ENCODE data around the gene P2RY2.

P2RY2 gene

DNA sequence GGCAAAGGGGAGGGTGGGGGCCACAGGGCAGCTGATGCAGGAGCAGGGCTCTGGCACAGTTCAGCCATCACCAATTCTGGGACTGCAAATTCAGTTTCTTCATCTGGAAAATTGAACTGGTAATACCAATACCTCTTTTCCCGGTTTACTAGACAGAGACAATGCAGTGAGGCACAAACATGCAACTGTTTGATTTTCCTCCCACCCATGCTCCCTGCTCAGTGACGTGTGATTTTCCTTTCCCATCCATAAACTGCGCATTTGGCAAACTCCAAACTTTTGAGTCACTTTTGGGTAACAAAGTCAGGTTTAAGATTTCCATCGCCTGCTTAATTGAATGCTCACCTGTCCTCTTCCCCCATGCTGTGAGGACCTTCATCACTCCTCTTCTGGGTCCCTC is 23.2 kb downstream of the P2RY2 start:
- H3K4me3 ChIP-seq (ENCODE audit: low read depth, low read length), result no peak overlapping the region

DNA sequence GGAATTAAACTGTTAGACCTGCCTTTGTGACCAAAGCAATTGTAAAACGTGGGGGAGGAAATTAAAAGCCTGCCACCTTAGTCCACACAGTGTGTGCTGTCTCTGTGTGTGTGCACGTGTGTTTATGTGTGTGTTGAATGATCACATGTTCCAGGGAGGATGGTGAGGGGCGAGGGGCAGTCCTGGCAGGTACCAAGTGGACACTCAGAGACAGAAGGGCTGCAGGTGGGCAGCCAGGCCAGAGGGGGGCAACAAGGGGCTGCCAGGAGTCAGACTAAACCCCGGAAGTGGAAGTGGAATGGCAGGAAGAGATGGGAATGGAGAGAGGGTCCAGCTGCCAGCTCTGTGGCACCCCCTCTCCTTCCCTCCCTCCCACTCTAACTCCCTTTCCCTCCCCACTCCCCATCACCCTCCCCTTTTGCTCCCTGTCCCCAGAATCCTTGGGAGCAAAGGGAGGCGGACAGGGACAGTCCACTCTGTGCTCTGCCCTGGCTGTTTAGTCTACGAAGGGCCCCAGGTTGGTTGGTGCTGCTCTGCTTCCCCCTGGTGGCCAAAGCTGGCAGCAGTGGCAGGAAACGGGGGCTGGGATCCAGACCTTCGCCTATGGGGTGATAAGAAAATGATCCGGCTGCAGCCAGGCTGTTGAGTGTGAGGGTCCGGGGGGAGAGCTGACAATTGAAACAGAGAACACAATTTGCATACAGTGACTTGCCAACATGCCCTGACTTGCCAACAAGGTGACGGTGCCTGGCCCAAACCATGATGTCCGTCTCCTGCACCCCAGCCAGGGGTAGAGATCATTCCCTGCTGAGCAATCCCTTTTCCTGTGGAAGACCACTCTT is 24.4 kb downstream of the P2RY2 start:
- H3K4me3 ChIP-seq (ENCODE audit: low read depth, low read length), result no peak overlapping the region

DNA sequence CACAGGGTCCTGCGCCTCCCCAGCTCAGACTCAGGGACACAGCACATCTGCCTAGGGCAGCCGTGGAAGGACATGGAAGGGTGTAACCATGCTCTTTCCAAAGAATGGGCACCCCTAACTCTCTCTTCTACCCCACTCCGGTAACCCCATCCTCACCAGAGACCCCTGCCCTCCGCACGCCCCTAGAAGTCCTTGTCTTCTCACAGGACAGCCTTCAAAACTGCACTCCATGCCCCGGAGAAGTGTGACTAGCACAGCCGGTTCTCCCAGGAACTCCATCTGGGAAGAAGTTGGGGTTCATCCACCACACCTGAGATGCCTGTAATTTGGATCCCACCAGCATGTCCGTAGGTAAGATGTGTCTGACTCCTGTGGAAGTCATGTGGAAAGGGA is 25.0 kb downstream of the P2RY2 start:
- H3K4me3 ChIP-seq (ENCODE audit: low read depth, low read length), result no peak overlapping the region

DNA sequence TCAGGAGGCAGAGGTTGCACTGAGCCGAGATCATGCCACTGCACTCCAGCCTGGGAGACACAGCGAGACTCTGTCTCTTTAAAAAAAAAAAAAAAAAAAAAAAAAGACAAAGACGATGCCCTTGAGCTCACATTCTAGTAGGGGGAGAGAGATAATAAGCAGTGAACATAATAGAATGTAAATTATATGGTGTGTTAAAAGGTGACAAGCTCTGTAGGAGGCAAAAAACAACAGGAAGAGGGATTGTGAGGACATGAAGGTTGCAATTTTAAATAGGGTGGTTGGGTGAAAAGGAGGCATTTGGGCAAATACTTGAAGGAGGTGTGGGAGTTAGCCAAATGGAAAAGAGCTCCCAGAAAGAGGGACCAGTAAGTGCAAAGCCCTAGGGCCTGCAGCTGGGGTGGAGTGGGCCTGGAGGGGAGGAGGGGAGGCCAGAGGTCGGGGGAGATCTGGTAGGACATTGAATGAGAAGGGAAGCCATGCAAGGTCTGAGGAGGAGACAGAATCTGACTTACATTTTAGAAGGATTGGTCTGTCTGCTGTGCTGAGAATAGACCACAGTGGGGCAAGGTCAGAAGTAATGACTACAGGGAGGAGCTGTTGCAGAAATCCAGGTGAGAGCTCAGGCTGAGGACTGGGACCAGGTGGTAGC is 26.6 kb downstream of the P2RY2 start:
- no peak overlapping the region for H3K4me3 ChIP-seq (ENCODE audit: low read depth, low read length)

DNA sequence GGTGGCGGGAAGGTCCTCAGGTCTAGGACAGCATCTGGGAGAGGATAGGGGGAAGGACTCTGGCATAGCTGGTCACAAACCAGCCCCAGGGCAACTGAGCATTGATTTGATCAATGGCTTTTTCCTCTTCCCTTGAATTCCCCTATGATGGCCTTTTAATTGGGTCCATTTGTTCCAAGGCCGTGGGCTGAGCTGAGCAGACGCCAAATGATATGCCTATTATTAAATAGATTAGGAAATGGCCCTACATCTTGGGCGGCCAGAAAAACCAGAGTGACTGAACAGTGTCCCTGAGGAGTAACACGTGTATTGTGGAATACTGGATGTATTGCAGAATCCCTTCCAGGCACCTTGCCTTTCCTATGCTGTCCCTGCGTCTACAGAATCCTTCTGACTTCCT is 27.4 kb downstream of the P2RY2 start:
- no peak overlapping the region for H3K4me3 ChIP-seq (ENCODE audit: low read depth, low read length)

DNA sequence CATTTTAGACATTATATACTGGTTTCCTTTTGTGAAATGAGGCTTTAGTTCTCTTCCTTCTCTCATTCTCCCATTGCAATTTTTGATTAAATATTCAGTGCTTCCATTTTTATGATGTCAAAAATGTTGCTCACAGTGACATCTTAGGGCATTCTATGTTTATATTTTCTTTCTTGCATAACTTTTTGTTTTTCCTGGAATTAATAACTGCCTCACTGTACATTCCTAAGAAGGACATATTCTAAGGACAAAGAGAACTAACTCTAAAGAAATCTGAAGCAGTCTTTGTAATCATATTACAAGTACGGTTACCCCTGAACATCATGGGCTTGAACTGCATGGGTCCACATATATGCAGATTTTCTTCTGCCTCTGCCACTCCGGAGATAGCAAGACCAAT is 28.2 kb downstream of the P2RY2 start:
- H3K4me3 ChIP-seq (ENCODE audit: low read depth, low read length), result no peak overlapping the region

DNA sequence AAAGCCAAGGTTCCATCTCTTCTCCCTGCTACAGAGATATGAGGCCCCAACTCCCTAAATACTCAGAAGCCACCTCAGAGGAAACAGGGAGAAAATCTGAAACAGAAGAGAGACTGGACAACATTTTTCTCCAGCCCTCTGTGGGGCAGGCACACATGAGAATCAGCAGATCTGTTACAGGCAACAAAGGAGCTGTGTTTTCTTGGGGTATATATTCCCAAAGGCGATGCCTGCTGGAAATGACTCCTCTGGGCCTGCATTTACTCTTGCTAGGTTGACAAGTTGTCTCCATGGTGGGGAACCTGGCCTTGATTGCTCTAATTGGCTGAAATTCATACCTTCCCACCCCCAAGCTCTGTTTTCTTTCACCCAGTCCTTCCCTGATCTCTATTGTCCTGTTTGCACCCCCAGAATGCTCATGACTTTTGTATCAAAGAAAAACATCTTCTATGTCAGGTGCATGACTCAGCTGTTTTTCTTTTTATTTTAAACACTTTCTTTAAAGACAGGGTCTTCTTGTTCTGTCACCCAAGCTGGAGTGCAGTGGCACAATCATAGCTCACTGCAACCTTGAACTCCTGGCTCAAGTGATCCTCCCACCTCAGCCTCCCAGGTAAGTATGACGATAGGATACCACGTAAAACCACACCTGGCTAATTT is 30.6 kb downstream of the P2RY2 start:
- no peak overlapping the region for H3K4me3 ChIP-seq (ENCODE audit: low read depth, low read length)

DNA sequence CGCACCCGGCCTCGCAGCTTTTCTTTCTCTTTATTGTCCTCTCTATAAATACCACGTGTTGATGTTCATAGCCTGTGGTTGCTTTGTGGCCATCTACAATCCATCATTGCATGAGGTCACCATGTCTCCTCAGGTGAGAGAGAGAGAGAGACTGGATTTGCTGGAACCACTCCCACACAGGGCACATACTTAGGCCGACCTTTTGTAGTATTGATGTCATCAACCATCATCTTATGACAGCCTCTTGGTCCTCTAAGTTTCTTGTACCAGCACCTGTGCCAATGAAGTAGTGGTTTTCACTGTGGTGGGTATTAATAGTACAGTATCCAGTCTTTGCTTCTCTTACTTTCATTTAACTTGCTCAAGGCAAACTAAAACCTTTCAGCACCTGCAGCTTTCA is 31.2 kb downstream of the P2RY2 start:
- H3K4me3 ChIP-seq (ENCODE audit: low read depth, low read length), result no peak overlapping the region

DNA sequence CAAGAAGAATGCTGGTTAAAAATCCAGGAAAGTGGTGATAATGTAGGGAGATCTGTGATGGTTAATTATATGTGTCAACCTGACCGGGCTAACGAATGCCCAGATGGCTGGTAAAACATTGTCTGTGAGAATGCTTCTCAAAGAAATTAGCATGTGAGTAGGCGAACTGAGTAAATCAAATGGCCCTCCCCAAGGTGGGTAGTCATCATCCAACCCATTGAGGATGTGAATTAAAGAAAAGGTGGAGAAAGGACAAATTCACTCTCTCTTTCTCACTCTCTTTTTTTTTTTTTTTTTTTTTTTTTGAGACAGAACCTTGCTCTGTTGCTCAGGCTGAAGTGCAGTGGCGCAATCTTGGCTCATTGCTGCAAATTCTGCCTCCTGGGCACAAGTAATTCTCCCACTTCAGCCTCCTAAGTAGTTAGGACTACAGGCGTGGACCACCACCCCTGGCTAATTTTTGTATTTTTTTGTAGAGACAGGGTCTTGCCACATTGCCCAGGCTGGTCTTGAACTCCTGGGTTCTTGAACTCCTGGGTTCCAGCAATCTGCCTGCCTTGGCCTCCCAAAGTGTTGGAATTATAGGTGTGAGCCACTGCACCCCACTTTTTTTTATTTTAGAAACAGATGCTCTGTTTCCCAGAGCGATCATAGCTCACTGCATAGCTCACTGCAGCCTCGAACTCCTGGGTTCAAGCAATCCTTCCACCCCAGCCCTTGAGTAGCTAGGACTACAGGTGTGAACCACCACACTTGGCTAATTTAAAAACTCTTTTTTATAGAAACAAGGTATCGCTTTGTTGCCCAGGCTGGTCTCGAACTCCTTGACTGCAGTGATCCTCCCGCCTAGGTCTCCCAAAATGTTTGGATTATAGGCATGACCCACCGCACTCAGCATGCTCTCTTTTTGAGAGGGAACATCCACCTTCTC is 32.0 kb downstream of the P2RY2 start:
- no peak overlapping the region for H3K4me3 ChIP-seq (ENCODE audit: low read depth, low read length)

DNA sequence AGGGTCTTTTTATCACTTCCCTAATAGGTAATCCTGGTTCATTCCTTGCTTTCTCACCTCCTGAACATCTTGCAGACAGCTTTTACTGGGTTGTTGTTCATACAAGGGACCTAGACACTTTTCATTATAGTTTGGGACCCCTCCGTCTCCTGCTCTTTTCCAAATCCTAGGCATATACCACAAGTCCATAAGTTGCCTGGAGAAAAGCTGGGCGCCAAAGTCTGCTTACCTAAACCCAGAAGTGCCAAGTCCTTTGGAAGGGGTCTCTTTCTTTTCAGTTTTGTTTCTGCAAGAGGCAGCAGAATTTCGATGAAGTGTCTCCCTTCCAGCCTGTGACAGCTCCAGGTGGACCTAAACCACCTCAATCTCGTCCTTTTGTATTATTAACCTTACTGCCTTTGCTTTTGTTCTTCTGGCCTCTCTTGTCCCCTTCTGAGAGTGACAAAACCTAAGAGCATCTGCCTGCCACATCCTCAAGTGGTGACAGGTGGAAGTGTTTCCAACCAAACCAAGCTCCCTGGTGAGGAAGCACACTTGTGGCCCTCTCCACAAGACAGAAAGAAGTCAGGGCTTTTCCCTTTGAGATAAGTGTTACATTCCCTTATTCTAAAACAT is 34.6 kb downstream of the P2RY2 start:
- H3K4me3 ChIP-seq (ENCODE audit: low read depth, low read length), result no peak overlapping the region

DNA sequence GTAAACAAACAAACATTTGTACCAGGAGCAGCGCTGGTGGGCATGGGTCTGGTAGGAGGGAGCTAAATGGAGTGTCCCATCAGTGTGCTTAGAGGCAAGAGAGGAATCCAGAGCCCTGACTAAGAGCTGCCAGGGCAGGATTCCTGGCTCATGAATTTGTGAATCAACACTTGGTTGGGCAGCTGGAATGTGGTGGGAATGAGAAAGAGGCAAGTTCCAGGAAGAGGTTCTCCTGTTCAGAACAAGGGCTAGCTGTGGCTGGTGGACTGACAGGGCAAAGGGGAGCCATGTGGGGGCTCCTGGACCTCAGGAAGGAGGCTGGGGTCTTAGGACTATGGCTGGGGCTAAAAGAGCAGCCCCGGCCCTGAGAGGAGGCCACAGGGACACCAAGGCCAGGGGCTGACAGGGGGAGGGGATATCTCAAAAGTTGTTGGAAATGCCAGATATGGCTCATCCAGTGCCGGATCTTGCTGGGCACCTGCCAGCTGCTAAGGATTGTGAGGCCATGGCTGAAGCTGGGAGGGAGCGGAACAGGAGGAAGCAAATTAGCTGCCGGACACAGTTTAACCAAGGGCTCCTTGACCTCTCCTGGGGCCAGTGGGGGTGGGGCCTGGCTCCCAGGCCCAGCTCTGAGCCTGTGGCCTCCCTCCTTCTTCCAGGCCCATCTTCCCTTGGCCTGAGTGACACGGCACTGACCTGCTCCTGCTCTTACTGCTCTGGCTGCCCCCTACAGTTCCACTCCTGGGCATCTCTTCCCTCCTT is 39.4 kb downstream of the P2RY2 start:
- no peak overlapping the region for H3K4me3 ChIP-seq (ENCODE audit: low read depth, low read length)

DNA sequence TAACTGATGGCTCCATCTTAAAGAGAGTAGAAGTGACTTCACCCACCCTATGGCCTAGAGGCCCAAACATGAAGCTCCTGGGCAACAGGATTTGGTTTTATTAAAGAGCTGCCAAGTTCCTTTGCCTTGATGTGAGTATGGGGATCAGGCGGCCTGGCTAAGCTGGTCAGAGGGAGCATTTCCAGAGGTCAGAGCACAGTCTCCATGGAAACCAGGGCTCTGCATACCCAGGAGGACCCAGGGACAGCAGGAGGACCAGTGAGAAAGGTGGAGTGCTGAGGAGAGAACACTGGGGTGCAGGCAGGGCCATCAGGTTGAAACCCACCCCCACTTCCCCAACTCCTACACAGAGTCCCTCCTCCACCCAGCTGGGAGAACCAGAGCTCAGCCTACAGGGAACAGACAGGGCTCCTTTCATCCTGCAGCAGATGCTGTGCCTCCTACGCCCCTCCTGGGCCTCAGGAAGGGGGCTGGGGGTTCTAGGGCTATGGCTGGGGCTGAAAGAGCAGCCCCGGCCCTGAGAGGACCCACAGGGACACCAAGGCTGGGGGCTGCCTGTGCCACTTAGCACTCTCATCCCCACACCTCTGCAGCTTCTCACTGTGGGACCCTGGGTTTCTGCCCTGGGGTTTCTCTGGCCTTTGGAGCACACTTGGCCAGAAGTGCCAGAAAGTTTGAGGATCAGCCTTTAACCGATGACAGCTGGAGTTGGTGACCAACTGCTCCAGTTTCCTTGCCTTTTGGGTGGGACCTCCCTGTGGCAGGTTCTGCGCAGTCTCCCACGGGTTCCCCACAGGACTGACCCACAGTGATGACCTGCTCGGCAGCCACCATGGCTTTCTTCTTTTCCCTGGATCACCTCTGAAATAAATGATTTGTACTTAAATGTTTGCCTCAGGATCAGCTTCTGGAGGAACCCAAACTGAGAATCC is 40.3 kb downstream of the P2RY2 start:
- H3K4me3 ChIP-seq (ENCODE audit: low read depth, low read length), result no peak overlapping the region

DNA sequence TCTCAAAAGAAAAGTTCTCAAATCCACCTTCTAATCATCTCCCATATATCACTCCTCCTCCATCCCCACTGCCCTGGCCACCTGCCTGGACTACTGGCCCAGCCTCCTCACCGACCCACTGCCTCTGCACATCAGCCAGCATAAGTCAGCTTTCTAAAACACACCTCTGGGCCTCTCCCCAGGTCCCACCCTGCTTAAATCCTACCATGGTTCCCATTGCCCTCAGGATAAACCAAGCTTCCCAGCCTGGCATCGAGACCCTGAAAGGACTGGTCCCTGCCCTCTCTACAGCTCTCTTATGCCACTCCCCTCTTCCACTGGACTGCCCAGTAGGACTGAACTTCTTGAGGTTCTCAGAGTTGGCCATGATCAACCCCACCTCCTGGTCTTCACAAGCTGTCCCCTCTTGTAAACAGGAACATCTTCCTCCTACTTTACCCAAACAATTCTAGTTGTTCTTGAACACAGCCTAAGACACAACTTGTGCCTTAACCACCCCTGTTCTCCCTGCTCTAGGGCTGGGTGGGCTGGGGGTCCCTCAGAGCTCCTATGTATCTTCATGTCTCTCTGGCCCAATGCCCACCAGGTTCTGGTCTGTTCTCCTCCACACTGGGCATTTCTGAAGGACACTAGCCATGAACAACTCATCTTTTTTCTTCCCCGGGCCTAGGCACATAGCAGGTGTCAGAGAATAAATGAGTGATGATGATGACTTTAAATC is 41.5 kb downstream of the P2RY2 start:
- no peak overlapping the region for H3K4me3 ChIP-seq (ENCODE audit: low read depth, low read length)

DNA sequence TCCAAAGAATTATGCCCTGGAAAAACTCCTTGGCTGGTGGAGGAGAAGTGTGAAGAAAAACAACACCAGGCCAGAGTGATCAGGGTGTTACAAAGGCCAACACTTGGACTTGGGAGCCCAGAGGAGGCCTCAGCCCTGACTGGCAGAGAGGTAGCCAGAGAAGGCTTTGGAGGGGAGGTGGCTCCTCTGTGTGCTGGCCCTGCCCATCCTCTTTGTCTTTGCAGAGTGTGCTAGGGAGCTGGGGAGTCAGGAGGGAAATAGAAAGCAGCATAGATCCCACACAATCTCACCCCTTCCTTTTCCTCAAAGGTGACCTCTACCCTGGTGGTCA is 42.0 kb downstream of the P2RY2 start:
- H3K4me3 ChIP-seq (ENCODE audit: low read depth, low read length), result no peak overlapping the region

DNA sequence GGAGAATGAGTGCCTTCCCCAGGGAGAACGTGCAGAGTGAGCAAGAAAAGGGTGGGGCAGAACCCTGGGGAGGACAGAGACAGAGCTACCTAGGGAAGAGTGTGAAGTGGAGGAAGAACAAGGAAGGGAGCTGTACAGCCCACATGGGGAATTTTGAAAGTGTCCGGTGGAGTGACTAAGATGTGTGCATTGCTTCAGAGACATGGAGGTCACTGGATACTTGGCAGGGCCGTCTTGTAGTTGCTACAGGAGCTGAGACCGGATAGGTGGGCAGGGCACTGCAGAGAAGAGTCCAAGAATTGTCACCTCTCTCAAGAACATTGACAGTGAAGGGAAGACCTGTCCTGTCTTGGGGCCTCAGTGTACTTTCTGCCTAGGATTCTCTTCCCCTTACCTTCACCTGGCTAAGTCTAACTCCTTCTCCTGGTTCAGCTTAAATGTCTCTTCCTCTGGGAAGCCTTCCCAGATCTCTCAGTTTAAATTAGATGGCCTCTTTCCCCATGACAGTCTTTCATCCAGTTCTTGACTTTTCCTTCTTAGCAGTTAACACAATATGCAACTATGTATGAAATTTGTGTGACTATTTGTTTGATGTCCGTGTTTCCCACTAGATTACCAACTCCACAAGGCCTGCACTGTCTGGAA is 44.9 kb downstream of the P2RY2 start:
- no peak overlapping the region for H3K4me3 ChIP-seq (ENCODE audit: low read depth, low read length)

DNA sequence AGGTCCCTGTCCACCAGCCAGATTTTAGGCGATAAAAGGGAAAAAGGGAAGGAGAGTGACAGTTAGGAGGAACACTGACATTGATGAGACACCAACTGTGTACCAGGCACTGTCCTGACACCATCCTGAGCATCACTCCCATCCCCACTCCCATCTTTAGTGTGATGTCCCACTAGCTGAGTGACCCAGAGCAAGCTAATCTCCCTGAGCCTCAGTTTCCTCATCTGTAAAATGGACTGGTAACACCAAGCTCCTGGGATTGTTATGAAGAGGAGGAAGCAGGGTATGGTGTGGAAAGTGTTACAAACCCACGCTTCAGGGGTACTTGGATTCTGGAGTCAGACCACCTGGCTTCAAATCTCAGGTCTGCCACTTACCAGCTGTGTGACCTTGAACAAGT is 45.6 kb downstream of the P2RY2 start:
- H3K4me3 ChIP-seq (ENCODE audit: low read depth, low read length), result no peak overlapping the region

DNA sequence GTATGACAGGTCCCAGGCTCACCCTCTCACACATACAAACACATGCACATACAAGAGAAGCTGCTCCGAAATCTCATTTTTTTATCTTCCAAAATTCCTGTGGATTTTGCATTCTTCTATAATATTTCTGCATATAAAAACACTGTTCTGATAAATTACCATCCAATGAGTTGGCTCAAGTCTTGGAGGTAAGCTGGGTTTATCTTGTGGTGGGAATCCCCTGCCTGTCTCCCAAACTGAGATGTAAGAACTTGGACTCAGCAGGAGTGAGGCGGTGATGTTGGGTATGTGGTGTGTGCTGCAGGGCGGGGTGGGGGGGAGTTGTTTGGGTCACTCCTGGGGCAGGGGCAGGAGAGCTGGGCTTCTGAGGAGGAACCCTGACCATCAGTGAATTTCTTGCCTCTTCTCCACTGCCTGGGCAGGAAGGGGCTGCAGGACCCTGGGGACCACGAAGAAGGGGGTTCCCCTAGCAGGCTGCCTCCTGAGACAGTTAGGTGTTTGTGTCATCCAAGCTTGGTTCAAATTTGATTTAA is 47.3 kb downstream of the P2RY2 start:
- H3K4me3 ChIP-seq (ENCODE audit: low read depth, low read length), result no peak overlapping the region

Data from iPS-11a (cell line).